A549 (cell line): Measurements from ENCODE around the gene C12orf75.

ENCODE experiments used
- BHLHE40 ChIP-seq: IDR thresholded peaks from 2 replicates; pipeline ENCODE4 v1.6.1; 2012; ENCODE audit warnings: low read depth, low read length, inconsistent platforms
- SMC3 ChIP-seq: fragments of >200 bp; sonication (Bioruptor Twin); formaldehyde crosslinking; IDR thresholded peaks from 3 replicates; pipeline ENCODE4 v1.6.1; 2018; ENCODE audit warnings: inconsistent platforms
- TF ChIP-seq, protein P1 (sequence below): IDR thresholded peaks from 2 replicates; pipeline ENCODE4 v1.6.1; 2012

DNA sequence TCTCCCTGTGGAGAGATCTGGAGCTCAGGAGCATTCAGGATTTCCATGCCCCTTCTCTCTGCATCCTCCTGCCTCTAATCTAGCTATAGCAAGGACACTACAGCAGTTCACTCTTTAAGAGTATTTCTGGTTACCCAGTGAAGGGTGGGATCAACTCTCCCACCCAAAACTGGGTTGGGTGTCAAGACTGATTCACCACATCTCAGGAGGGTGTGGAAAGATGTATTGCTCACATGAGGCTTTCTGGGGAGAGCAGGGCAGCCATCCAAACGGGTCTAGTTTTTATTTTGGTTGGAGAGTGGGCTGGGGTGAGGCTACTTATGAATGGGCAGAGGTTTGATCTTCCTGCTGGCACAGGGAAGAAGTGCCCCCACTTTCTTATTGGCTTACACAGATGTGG lies 18.6 kb downstream of the C12orf75 start:
- no peak for TF ChIP-seq SMC3
- TF ChIP-seq, protein P1, sequence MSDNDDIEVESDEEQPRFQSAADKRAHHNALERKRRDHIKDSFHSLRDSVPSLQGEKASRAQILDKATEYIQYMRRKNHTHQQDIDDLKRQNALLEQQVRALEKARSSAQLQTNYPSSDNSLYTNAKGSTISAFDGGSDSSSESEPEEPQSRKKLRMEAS: no peak
- TF ChIP-seq BHLHE40: no peak
